Measurements from ENCODE around the gene IGSF9B.

The IGSF9B gene

GRCh38 chr11:133917921-133918607, 38.7 kb downstream of the IGSF9B start:
- H3K27ac ChIP-seq, result no peak overlapping the region
- TF ChIP-seq CTCF (conservative IDR thresholded peaks at IDR 0.05) (no peak), ZFX (IDR thresholded peaks at IDR 0.05) (no peak)

- H3K27ac ChIP-seq, result no peak overlapping the region
- no peak for TF ChIP-seq CTCF (conservative IDR thresholded peaks at IDR 0.05)
- no peak for TF ChIP-seq ZFX (IDR thresholded peaks at IDR 0.05)
These were observed 39.9 kb downstream of the IGSF9B start for GRCh38 chr11:133916784-133917440.

- H3K27ac ChIP-seq, result no peak overlapping the region
- no peak for TF ChIP-seq CTCF (conservative IDR thresholded peaks at IDR 0.05)
- no peak for TF ChIP-seq ZFX (IDR thresholded peaks at IDR 0.05)
These were observed 43.0 kb downstream of the IGSF9B start for GRCh38 chr11:133913761-133914160.

GRCh38 chr11:133911171-133911570, 45.6 kb downstream of the IGSF9B start:
- H3K27ac ChIP-seq, result no peak overlapping the region
- TF ChIP-seq CTCF (conservative IDR thresholded peaks at IDR 0.05), result no peak
- TF ChIP-seq ZFX (IDR thresholded peaks at IDR 0.05), result no peak

GRCh38 chr11:133910101-133910500, 46.7 kb downstream of the IGSF9B start:
- no peak overlapping the region for H3K27ac ChIP-seq
- TF ChIP-seq ZFX (IDR thresholded peaks at IDR 0.05), result no peak
- no peak for TF ChIP-seq CTCF (conservative IDR thresholded peaks at IDR 0.05)

GRCh38 chr11:133908827-133909226, 47.9 kb downstream of the IGSF9B start:
- no peak overlapping the region for H3K27ac ChIP-seq
- TF ChIP-seq CTCF (conservative IDR thresholded peaks at IDR 0.05) (no peak), ZFX (IDR thresholded peaks at IDR 0.05) (no peak)

- TF ChIP-seq ZFX (IDR thresholded peaks at IDR 0.05) (no peak), CTCF (conservative IDR thresholded peaks at IDR 0.05) (no peak)
These were observed 48.9 kb downstream of the IGSF9B start for GRCh38 chr11:133907841-133908241.

More at GRCh38 chr11:133907841-133908241, 48.9 kb downstream of the IGSF9B start:
- H3K27ac ChIP-seq, result no peak overlapping the region

Data from C4-2B (cell line).